Neural progenitor cell (in vitro differentiated cells): Measurements from ENCODE around the gene EAF1.

Experiments
- CTCF ChIP-seq: fragments of 200-600 bp; sonication (generic); IDR thresholded peaks from 2 replicates; pipeline ENCODE4 v1.5.1; 2017; ENCODE audit warnings: antibody characterized with exemption, mild to moderate bottlenecking
- EZH2 ChIP-seq: fragments of 200-600 bp; sonication (generic); IDR thresholded peaks from 2 replicates; pipeline ENCODE4 v1.6.1; 2017; ENCODE audit warnings: antibody characterized with exemption, mild to moderate bottlenecking, moderate library complexity

- TF ChIP-seq EZH2 (no peak), CTCF (no peak)
Observed at GRCh38 chr3:15427981-15428380, 583 bp downstream of the EAF1 start.
